GM19467 (cell line): Measurements from ENCODE around the gene DNAH10.

ENCODE experiments used
- ATAC-seq: cut with Tn5 transposase; IDR thresholded peaks from one replicate; pipeline ENCODE4 v1.9.1; 2021; ENCODE audit warnings: mild to moderate bottlenecking, moderate library complexity; ENCODE audit not compliant: unreplicated experiment

The DNAH10 gene, protein sequence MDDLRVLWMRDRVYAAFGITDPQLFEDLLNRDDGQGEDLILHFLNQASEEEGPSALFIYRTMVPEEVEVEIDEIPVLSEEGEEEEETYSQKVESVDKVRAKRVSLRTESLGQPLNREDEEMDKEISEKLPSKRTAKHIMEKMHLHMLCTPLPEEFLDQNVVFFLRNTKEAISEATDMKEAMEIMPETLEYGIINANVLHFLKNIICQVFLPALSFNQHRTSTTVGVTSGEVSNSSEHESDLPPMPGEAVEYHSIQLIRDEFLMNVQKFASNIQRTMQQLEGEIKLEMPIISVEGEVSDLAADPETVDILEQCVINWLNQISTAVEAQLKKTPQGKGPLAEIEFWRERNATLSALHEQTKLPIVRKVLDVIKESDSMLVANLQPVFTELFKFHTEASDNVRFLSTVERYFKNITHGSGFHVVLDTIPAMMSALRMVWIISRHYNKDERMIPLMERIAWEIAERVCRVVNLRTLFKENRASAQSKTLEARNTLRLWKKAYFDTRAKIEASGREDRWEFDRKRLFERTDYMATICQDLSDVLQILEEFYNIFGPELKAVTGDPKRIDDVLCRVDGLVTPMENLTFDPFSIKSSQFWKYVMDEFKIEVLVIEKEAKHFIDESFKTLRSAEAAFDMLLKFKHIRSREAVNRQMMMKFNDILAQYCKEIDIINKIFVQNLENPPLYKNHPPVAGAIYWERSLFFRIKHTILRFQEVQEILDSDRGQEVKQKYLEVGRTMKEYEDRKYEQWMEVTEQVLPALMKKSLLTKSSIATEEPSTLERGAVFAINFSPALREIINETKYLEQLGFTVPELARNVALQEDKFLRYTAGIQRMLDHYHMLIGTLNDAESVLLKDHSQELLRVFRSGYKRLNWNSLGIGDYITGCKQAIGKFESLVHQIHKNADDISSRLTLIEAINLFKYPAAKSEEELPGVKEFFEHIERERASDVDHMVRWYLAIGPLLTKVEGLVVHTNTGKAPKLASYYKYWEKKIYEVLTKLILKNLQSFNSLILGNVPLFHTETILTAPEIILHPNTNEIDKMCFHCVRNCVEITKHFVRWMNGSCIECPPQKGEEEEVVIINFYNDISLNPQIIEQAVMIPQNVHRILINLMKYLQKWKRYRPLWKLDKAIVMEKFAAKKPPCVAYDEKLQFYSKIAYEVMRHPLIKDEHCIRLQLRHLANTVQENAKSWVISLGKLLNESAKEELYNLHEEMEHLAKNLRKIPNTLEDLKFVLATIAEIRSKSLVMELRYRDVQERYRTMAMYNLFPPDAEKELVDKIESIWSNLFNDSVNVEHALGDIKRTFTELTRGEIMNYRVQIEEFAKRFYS (N-terminal part only)

DNA sequence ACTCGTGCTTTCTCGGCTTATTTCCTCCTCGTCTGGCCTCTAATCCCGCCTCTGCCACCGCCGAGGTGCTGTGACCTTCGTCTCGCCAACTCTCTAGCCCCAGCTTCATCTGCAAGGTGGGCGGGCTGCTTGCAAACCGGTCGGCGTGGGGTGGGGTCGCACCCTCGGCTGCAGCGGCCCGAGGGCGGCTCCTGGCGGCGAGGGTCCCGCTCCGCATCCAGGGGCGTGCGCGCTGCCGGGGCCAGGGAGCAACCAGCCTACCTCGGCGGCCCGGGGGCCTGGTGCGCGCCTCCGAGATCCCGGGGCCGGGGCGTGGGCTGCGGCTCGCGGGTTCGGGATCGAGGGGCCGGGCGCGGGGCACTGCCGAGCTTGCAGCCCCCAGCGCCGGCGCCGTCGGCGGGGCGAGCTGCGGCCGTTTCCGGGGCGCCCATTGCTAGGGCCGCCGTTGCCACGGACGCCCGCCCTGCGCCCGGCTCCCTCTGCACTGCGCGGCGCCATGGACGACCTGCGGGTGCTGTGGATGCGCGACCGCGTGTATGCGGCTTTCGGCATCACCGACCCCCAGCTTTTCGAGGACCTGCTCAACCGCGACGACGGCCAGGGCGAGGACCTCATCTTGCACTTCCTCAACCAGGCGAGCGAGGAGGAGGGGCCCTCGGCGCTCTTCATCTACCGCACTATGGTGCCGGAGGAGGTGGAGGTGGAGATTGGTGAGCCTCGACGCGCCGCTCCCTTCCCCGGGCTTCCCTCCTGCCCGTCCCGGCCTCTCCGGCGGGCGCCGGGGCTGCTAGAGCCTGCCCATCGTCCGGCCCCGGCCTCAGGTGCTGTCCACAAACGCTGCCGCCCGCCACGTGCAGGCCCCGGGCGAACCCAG is at the start of gene DNAH10:
DNAH10 (plus strand) TSS at position 461 of the 874 bp plus-strand sequence; CDS start at position 497, 36 bp downstream.
- peak; percentile 64 for ATAC-seq

DNA sequence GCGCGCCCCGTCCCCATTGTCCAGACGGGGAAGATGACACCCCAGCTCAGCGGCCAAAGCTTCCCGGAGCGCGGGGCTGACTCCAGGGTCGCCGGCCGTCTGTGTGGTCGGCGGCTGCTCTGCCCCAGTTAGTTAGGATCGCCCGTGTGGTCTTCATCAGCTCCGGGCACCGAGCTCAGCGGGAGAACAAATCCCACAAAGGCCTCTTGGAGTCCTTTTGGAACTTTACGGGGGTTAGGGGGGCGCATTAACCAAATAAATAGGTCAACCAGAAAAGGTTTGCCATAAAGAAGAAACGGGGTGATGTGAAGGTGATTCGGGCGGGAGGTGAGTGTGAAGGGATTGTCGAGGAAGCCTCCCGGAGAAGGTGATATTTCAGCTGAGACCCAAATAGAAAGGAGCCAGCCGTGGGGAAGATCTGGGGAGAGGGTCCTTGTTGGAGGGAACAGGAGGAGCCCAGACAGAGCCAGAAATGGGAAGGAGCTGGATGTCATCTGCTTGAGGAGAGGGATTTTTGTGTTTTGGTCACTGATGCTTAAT is 49.3 kb upstream of the DNAH10 start:
- no peak for ATAC-seq

DNA sequence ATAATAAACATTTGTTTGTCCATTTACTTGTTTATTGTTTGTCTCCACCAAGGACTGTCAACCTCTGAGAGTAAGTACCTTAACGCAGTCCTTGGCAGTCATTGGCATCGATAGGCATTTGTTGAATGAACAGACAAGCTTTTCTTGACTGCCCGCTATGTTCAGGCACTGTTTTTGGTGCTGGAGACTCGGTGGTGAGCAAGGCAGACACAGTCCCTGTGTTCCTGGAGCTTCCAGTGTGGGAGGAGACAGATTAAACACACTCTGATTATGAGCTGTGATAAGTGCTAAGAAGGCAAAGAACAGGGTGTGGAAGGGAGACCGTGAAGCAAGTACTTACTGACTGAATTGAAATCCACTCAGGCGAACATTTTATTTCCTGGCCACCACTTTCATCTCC is 48.7 kb upstream of the DNAH10 start:
- no peak for ATAC-seq

DNA sequence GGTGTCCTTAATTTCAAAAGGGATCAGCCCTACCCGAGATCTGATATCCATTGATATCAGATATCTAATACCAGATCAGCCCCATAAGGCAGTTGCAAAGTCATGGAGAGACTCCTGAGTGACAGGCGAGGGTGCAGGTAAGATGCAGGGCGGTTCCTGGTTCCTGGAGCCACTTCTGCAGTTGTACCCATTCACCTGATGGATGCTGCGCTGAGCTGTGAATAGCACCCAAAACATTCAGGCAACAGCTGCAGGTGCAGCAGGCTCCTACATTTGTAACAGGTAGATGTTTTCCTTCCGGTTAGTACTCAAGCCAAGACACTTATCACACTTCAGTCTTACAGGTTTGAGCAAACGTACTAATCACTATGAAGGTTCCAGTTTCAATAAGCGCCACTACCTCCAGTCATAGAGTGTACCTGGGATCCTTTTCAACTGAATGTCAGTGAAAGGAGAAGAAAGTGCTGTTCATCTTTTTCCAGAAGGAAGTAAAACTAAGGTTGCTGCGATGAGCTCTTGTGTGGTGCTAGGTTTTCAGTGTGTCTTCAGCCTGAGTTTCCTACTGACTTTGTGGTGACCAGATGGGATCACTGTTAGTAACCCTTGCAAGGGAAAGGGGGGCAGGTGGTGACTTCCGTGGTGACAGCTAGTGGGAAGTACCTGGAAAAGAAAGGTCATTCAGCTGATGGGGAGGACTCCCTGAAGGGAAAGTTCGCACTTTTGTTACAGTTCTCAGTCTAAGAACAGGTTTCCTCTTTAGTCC is 48.1 kb upstream of the DNAH10 start:
- ATAC-seq: no peak

DNA sequence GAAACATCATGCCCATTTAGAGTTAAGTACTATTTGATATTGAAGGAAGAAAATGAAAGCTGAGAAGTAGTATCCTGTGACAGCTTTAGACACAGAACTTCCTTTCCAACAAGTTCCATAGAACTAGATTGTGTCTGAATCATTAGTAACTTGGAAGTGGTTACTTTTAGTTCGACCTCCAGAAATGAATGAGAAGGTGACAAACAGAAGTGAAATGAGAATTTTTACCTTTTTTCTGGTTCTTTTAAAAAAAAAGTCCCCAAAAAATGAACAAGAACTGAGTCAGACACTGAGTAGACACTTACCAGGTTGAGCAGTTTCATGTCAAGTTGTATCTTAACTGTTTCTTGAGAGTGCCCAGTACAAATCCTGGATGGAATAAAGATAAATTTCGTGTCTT is 46.9 kb upstream of the DNAH10 start:
- no peak for ATAC-seq

DNA sequence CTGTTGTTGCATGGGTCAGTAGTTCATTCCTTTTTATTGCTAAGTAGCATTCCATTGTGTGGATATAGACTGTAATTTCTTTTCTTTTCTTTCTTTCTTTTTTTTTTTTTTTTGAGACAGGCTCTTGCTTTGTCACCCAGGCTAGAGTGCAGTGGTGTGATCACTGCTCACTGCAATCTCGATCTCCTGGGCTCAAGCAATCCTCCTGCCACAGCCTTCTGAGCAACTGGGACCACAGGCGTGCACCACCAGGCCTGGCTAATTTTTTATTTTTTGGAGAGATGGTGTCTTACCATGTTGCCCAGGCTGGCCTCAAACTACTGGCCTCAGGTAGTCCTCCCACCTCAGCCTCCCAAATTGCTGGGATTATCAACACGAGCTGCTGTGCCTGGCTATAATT is 44.8 kb upstream of the DNAH10 start:
- ATAC-seq: no peak

DNA sequence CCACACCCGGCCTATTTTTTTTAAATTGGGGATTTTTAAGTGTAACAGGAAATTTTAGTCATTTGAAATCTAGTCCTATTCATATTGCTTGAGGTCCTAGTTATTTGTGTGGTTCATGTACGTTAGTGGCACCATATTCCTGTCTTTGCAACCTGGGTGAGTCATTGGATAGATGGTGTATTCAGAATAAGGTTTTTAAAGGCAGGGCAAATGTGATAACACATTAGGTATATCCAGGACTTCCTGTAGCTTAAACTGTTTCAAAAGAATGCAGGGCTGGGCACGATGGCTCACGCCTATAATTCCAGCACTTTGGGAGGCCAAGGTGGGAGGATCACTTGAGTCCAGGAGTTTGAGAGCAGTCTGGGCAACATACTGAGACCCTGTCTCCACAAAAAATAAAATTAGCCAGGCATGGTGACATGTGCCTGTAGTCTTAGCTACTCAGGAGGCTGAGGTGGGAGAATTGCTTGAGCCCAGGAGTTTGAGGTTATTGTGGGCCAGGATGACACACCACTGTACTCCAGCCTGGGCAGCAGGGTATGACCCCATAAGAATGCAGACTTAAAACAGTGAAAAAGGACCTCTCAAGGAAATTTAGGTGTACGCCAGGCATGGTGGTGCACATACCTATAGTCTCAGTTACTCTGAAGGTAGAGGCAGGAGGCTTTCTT is 41.8 kb upstream of the DNAH10 start:
- no peak for ATAC-seq

DNA sequence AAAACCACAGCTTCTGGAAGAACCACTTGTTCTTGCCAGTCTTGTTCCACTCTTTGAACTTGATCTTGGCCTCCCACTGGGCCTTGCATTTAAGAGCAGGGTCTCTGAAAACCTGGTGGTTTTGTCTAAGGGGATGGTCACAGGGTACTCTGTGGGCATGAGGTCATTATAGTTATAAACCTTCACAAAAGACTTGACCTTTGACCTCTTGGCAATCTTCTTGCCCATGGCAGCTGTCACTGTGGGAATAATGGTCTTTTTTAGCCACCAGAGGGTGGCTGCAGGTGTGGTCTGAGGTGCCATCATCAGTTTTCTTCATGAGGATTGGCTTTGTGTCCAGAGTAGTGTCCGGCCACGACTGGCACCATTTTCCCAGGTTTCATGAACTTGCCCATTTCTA is 40.9 kb upstream of the DNAH10 start:
- no peak for ATAC-seq

DNA sequence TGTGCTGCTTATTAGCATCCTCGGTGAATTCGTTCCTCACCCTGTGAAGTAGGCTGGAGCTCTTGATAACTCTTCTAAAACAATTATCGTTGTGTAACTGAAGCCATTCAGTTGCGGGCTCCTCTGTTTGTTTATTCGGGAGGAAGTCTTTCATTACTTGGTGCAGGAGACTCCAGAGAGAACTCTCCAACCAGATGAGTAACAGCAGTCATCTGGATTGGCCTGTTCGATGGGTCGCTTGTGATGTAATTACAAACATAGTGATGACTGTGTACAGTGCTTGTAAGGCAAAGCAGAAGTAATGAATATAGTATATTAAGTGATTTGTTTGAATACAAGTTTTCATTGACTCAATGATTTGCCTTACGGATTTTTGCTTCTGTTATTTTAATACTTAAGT is 39.1 kb upstream of the DNAH10 start:
- no peak for ATAC-seq

DNA sequence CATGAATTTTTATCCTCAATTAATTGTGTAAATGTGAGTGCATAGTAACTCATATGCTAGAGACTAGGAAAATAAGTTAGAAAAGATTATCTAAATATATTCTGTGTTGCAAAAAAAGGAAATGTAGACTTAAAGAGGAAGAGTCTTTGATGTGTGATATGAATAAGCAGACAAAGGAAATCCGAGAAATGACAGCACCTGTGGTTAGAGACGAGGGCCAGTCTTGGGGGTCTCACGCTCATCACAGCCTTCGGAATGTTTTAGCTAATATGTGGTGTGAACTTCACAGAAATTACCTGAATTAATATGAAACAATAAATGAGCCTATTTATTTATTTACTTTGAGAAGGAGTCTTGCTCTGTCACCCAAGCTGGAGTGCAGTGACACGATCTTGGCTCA is 38.3 kb upstream of the DNAH10 start:
- no peak for ATAC-seq

DNA sequence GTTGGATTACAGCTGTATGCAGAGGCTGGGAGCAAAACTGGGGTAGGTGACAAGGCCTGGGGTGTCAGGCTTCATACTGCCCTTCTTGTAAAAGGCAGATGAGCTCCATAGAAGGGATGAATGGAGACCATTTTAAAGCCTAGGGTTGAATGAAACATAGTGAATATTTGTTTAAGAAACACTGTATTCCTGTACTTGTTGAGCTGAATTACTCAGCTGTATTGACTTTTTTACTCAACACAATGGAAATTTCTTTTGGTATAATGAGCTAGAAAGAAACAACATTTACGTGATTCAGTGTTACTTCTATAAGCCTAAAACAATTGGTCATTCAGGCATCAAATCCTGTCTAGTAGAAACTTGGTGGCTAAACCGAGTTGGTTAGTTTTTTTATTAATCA is 35.9 kb upstream of the DNAH10 start:
- no peak for ATAC-seq

DNA sequence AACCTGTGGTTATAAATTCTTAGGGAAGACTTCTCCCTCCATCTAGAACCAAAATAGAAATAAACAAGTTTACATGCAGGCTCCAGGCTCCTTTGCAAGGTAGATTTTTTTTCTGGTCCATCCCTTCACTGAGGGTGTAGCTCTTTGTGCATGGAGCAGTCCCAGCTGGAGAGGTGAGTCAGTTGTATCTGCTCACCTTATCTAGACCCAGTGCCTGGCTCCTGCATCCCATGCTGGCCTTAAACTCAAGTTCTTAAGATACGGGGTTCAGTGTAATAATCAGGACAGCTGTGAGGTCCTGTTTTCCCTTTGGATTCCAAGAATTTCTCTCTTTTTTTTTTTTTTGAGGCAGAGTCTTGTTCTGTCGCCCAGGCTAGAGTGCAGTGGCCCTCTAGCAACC is 35.1 kb upstream of the DNAH10 start:
- no peak for ATAC-seq

DNA sequence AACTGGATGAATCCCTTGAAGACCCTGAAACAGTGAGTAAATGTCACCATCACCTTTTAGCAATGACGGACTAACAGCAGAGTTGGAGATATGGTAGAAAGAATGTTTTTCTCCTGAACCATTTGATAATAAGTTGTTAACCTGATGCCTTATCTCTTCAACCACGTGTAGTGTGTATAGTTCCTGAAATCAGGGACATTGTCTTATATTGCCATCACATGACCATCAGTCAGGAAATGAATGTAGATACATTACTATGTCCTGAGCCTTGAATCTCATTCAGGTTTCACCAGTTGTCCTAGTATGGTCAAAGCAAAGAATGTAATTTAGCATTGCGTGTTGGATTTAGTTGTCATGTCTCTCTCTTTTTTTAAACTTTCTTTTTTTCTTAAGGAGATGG is 34.2 kb upstream of the DNAH10 start:
- no peak for ATAC-seq

DNA sequence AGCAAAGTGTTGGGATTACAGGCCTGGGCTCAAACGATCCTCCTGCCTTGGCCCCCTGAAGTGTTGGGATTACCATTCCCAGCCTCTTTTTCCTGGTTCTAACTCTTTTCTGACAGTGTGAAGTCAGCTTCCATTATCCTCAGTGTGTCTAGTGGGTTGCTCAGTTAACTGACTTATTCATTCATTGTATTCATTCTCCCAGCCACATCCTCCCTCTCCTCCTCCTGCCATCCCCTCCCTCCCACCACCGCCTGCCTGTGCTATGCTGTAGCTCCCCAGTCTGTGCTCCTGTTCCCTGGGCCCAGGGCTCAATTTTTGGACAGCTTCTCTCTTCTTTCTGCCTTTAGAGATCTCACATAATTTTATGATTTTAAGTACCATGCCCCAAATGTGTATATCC is 30.5 kb upstream of the DNAH10 start:
- ATAC-seq: no peak

DNA sequence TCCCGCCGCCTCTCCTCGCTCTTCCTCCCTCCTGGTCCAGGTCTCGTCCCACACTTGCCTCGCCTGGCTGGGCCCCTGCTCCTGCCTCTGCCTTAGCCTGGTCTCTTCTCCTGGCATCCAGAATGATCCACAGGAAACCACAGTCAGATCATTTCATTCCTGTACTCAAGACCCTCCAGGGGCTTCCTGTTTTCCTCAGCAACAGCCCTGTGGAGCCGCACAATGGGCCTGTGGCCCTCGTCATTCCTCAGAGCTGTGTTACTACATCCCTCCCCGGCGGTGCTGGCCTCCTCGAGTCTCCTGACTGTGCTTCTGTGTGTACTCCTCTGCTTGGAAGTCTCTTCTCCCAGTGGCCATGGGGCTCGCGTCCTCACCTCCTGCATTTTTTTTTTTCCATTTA is 29.9 kb upstream of the DNAH10 start:
- ATAC-seq: no peak

DNA sequence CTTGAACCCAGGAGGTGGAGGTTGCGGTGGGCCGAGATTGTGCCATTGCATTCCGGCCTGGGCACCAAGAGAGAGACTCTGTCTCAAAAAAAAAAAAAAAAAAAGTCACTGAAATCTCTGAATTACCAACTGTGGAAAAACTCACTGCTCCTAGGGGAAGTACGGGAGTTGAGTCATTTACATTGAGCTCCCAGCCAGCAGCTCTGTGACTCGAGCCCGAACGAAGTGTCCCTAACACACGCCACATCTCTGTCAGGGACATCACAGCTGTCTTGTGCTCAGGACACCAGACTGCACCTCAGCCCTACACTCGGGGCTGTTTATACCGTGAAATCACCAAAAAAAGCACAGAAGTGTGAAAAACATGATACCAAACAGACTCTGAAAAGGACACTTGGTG is 28.9 kb upstream of the DNAH10 start:
- no peak for ATAC-seq

DNA sequence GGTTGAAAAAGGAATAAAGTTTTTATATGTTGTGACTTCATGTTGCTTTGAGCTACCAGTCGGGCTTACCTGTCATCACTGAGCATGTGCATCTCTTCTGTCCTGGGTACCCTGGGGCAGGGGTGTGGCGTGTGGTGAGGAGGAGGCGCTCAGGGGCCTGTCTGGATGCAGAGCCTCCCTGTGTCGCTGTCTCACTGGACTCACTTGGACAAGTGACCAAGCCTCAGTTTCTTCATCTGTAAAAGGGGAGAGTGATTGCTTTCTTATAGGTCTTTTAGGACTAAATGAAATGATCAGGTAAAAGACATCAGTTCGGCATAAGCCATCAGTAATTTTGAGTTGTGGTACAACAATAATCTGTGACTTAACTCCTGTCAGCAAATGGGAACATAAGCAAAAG is 27.8 kb upstream of the DNAH10 start:
- ATAC-seq: no peak

DNA sequence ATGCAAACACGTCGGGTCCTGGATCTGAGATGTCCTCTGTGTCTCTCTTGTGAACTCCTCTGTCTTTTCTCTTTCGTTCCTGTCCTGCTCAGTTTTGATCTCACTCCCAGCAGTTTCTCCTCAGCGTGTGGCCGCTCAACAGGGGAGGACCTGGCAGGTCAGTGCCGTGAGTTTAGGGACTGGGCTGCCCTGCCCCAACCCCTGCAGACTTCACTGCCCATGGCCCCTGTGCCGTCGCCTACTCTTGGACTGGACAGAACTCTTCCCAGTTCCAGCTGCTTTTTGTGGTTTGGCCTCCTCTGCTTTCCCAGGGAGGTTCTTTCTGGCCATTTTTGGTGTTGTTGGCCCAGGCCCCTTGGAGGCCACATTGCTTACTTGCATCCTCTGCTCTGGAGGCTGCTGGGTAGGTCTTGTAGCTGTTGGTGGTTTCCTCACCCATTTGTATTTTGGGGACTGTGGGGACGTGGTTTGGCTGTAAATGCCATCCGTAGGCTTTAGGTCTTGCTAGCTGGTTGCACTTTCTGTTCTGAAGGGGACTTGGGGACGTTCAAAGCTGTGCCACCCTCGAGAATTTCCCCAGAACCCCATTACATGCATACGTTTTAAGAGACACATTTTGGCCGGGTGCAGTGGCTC is 20.0 kb upstream of the DNAH10 start:
- no peak for ATAC-seq
